Measurements from ENCODE around the gene NFE2L1. TPM values are rescaled to one million over a fixed set of nuclear protein-coding genes. Genes with fewer than 3 reads are reported as not detected.

Gene NFE2L1
- total RNA-seq, 5 donors from 2014 or later (not counting 1 experiment from before 2014, with no cell fraction given): 30.3 to 61.6 (median 43.9) TPM

GRCh38 chr17:48058393-48059124 lies 10.4 kb downstream of the NFE2L1 start:
- ATAC-seq (replicated peaks in 1 of 4) (no peak), DNase-seq (no peak)
- H3K9me3 Mint-ChIP-seq: no peaks in the 10 kb centered on the region
- no peak overlapping the region for H3K4me3 Mint-ChIP-seq
- H3K4me1 Mint-ChIP-seq: peaks cover 16 to 25% (median 18%) of the 10 kb centered on the region in 3 donors
- no peak overlapping the region for H3K27ac Mint-ChIP-seq
- Histone ChIP-seq H3K9me3 (no peaks in the 10 kb centered on the region), H3K27me3 (replicated peaks in 1 of 2; ENCODE audit: control insufficient read depth in 2 of 2, extremely low read depth in 1 of 2, insufficient read depth in 2 of 2, low read length in 1 of 2) (no peaks in the 10 kb centered on the region), H3K36me3 (ENCODE audit: control insufficient read depth in 2 of 2, extremely low read depth in 1 of 2, insufficient read depth in 1 of 2, low read length in 1 of 2) (peaks cover 11 to 77% of the 10 kb centered on the region in 2 donors), H3K27ac (ENCODE audit: low read length) (no peak overlapping the region), H3K4me3 (ENCODE audit: control insufficient read depth in 1 of 2, extremely low read depth in 1 of 2, low read length in 1 of 2) (no peak overlapping the region), H3K4me1 (ENCODE audit: control insufficient read depth in 1 of 2, extremely low read depth in 1 of 2, insufficient read depth in 2 of 2, low read length in 2 of 2) (peaks cover 0 to 14% of the 10 kb centered on the region in 2 experiments)
- POLR2A ChIA-PET: interaction anchor here in 1 of 2 donors (0.5 kb wide), 1 partner anchor 33 kb away, joined by 7 read pairs; no protein-coding TSS in a partner anchor
- H3K36me3 Mint-ChIP-seq: peaks cover 50% of the 10 kb centered on the region
- CTCF ChIA-PET: no interaction called here
- 95% methylated on average over 8 of the region's 11 CpGs for WGBS (ENCODE audit: insufficient coverage)
- no peaks in the 10 kb centered on the region for H3K27me3 Mint-ChIP-seq

DNA sequence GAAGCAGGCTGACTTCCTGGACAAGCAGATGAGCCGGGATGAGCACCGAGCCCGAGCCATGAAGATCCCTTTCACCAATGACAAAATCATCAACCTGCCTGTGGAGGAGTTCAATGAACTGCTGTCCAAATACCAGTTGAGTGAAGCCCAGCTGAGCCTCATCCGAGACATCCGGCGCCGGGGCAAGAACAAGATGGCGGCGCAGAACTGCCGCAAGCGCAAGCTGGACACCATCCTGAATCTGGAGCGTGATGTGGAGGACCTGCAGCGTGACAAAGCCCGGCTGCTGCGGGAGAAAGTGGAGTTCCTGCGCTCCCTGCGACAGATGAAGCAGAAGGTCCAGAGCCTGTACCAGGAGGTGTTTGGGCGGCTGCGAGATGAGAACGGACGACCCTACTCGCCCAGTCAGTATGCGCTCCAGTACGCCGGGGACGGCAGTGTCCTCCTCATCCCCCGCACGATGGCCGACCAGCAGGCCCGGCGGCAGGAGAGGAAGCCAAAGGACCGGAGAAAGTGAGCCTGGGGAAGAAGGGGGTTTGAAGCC lies 11.0 kb downstream of the NFE2L1 start:
- no peaks in the 10 kb centered on the region for H3K9me3 Mint-ChIP-seq
- no peak overlapping the region for H3K27ac ChIP-seq (ENCODE audit: low read length)
- no peak overlapping the region for H3K4me3 Mint-ChIP-seq

GRCh38 chr17:48060249-48060648 lies 12.1 kb downstream of the NFE2L1 start:
- peaks cover 0 to 5% of the 10 kb centered on the region in 2 experiments for H3K4me1 ChIP-seq (ENCODE audit: control insufficient read depth in 1 of 2, extremely low read depth in 1 of 2, insufficient read depth in 2 of 2, low read length in 2 of 2)
- H3K4me3 ChIP-seq (ENCODE audit: control insufficient read depth in 1 of 2, extremely low read depth in 1 of 2, low read length in 1 of 2): no peak overlapping the region
- no peaks in the 10 kb centered on the region for H3K9me3 Mint-ChIP-seq
- H3K4me1 Mint-ChIP-seq: peaks cover 10 to 20% (median 12%) of the 10 kb centered on the region in 3 donors
- CTCF ChIA-PET: no interaction called here
- peaks cover 11 to 82% of the 10 kb centered on the region in 2 donors for H3K36me3 ChIP-seq (ENCODE audit: control insufficient read depth in 2 of 2, extremely low read depth in 1 of 2, insufficient read depth in 1 of 2, low read length in 1 of 2)
- peaks cover 53% of the 10 kb centered on the region for H3K36me3 Mint-ChIP-seq
- ATAC-seq (replicated peaks in 1 of 4) (no peak), DNase-seq (no peak)
- no peaks in the 10 kb centered on the region for H3K27me3 Mint-ChIP-seq
- H3K9me3 ChIP-seq: no peaks in the 10 kb centered on the region
- no peak overlapping the region for H3K27ac Mint-ChIP-seq
- no peaks in the 10 kb centered on the region for H3K27me3 ChIP-seq (replicated peaks in 1 of 2; ENCODE audit: control insufficient read depth in 2 of 2, extremely low read depth in 1 of 2, insufficient read depth in 2 of 2, low read length in 1 of 2)
- H3K27ac ChIP-seq (ENCODE audit: low read length): no peak overlapping the region
- no peak overlapping the region for H3K4me3 Mint-ChIP-seq
- POLR2A ChIA-PET: no interaction called here
- no CpG with 5 or more reads among the region's 7 CpGs for WGBS (ENCODE audit: insufficient coverage)

More for the DNA sequence above, 11.0 kb downstream of the NFE2L1 start:
- Mint-ChIP-seq H3K27ac (no peak overlapping the region), H3K36me3 (peaks cover 50% of the 10 kb centered on the region), H3K4me1 (peaks cover 15 to 25% (median 16%) of the 10 kb centered on the region in 3 donors), H3K27me3 (no peaks in the 10 kb centered on the region)
- Histone ChIP-seq H3K9me3 (no peaks in the 10 kb centered on the region), H3K4me3 (ENCODE audit: control insufficient read depth in 1 of 2, extremely low read depth in 1 of 2, low read length in 1 of 2) (no peak overlapping the region), H3K27me3 (replicated peaks in 1 of 2; ENCODE audit: control insufficient read depth in 2 of 2, extremely low read depth in 1 of 2, insufficient read depth in 2 of 2, low read length in 1 of 2) (no peaks in the 10 kb centered on the region), H3K36me3 (ENCODE audit: control insufficient read depth in 2 of 2, extremely low read depth in 1 of 2, insufficient read depth in 1 of 2, low read length in 1 of 2) (peaks cover 11 to 75% of the 10 kb centered on the region in 2 donors), H3K4me1 (ENCODE audit: control insufficient read depth in 1 of 2, extremely low read depth in 1 of 2, insufficient read depth in 2 of 2, low read length in 2 of 2) (peaks cover 0 to 7% of the 10 kb centered on the region in 2 experiments)
- WGBS (ENCODE audit: insufficient coverage): 99% methylated on average over 31 of the region's 32 CpGs
- no peak for ATAC-seq (replicated peaks in 1 of 4)
- POLR2A ChIA-PET: no interaction called here
- CTCF ChIA-PET: no interaction called here
- DNase-seq: no peak

GRCh38 chr17:48062273-48062672 lies 14.1 kb downstream of the NFE2L1 start:
- Mint-ChIP-seq H3K4me1 (peaks cover 0 to 8% (median 2%) of the 10 kb centered on the region in 3 donors), H3K9me3 (no peaks in the 10 kb centered on the region), H3K27me3 (no peaks in the 10 kb centered on the region), H3K36me3 (peaks cover 50% of the 10 kb centered on the region), H3K27ac (no peak overlapping the region), H3K4me3 (no peak overlapping the region)
- H3K36me3 ChIP-seq (ENCODE audit: control insufficient read depth in 2 of 2, extremely low read depth in 1 of 2, insufficient read depth in 1 of 2, low read length in 1 of 2): peaks cover 7 to 74% of the 10 kb centered on the region in 2 donors
- H3K27ac ChIP-seq (ENCODE audit: low read length): no peak overlapping the region
- ATAC-seq (replicated peaks in 1 of 4) (no peak), DNase-seq (no peak)
- no peaks in the 10 kb centered on the region for H3K9me3 ChIP-seq
- H3K27me3 ChIP-seq (replicated peaks in 1 of 2; ENCODE audit: control insufficient read depth in 2 of 2, extremely low read depth in 1 of 2, insufficient read depth in 2 of 2, low read length in 1 of 2): no peaks in the 10 kb centered on the region
- no peak overlapping the region for H3K4me3 ChIP-seq (ENCODE audit: control insufficient read depth in 1 of 2, extremely low read depth in 1 of 2, low read length in 1 of 2)
- H3K4me1 ChIP-seq (ENCODE audit: control insufficient read depth in 1 of 2, extremely low read depth in 1 of 2, insufficient read depth in 2 of 2, low read length in 2 of 2): no peaks in the 10 kb centered on the region
- POLR2A ChIA-PET: no interaction called here
- 100% methylated on average over 1 of the region's 7 CpGs for WGBS (ENCODE audit: insufficient coverage)
- CTCF ChIA-PET: interaction anchor here (0.5 to 0.6 kb wide), 3 partner anchors 9 to 290 kb away, joined by 3 to 7 read pairs (median 5); no protein-coding TSS in a partner anchor

DNA sequence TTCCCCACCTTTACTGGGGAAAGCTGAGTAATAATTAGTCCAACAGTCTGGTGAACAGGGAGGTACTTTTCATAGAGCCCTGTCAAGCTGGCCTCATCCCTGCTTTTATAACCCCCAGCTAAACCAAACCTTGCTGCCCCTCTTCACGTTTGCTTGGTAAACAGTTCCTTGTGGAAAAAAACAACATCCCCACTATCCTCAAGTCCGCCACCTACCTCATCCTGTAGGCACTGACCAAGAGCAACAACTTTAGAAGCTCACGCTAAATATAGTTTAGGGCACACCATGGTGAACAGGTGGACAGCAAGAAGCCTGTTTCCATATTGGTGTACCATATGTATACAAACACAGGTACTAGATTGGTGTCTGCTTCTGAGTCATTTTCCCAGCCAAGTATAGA lies 16.5 kb downstream of the NFE2L1 start:
- Histone ChIP-seq H3K4me1 (ENCODE audit: control insufficient read depth in 1 of 2, extremely low read depth in 1 of 2, insufficient read depth in 2 of 2, low read length in 2 of 2) (no peaks in the 10 kb centered on the region), H3K4me3 (ENCODE audit: control insufficient read depth in 1 of 2, extremely low read depth in 1 of 2, low read length in 1 of 2) (no peak overlapping the region), H3K27me3 (replicated peaks in 1 of 2; ENCODE audit: control insufficient read depth in 2 of 2, extremely low read depth in 1 of 2, insufficient read depth in 2 of 2, low read length in 1 of 2) (no peaks in the 10 kb centered on the region), H3K36me3 (ENCODE audit: control insufficient read depth in 2 of 2, extremely low read depth in 1 of 2, insufficient read depth in 1 of 2, low read length in 1 of 2) (peaks cover 5 to 60% of the 10 kb centered on the region in 2 donors), H3K9me3 (no peaks in the 10 kb centered on the region), H3K27ac (ENCODE audit: low read length) (no peak overlapping the region)
- no peak overlapping the region for H3K27ac Mint-ChIP-seq
- POLR2A ChIA-PET: no interaction called here
- DNase-seq (no peak), ATAC-seq (replicated peaks in 1 of 4) (no peak)
- peaks cover 0 to 2% (median 2%) of the 10 kb centered on the region in 3 donors for H3K4me1 Mint-ChIP-seq
- no peaks in the 10 kb centered on the region for H3K27me3 Mint-ChIP-seq
- H3K36me3 Mint-ChIP-seq: peaks cover 37% of the 10 kb centered on the region
- CTCF ChIA-PET: interaction anchor here (0.6 to 0.9 kb wide), 3 partner anchors 8 to 32 kb away, joined by 3 to 4 read pairs (median 3); no protein-coding TSS in a partner anchor
- H3K9me3 Mint-ChIP-seq: no peaks in the 10 kb centered on the region
- no peak overlapping the region for H3K4me3 Mint-ChIP-seq
- WGBS (ENCODE audit: insufficient coverage): 94% methylated on average over 3 of the region's 3 CpGs

DNA sequence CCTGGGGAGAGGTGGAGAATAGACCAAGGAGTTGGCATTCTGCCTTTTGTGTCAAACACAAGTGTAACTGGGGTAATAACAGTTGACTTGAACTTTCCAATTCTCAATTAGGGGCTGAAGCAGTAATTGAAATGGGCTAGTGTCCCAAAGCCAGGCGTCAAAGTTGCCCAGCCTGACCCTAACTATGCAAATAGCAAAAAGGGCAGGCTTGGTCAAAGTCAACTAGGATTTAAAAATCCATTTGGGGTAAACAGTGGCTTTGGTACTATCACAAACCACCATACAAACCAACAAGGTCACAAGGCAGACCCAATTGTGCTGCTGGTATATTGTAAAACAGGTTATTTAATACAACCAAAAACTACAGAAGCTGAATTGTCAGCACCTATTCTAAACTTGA lies 18.0 kb downstream of the NFE2L1 start:
- DNase-seq (no peak), ATAC-seq (replicated peaks in 1 of 4) (no peak)
- H3K36me3 ChIP-seq (ENCODE audit: control insufficient read depth in 2 of 2, extremely low read depth in 1 of 2, insufficient read depth in 1 of 2, low read length in 1 of 2): peaks cover 5 to 64% of the 10 kb centered on the region in 2 donors
- no peak overlapping the region for H3K27ac ChIP-seq (ENCODE audit: low read length)
- WGBS (ENCODE audit: insufficient coverage): no CpG with 5 or more reads among the region's 1 CpG
- no peaks in the 10 kb centered on the region for H3K27me3 Mint-ChIP-seq
- H3K4me1 ChIP-seq (ENCODE audit: control insufficient read depth in 1 of 2, extremely low read depth in 1 of 2, insufficient read depth in 2 of 2, low read length in 2 of 2): no peaks in the 10 kb centered on the region
- H3K27ac Mint-ChIP-seq: peak overlapping the region in 1 of 2 donors; percentile 26
- H3K9me3 Mint-ChIP-seq: no peaks in the 10 kb centered on the region
- no peaks in the 10 kb centered on the region for H3K9me3 ChIP-seq
- H3K4me3 Mint-ChIP-seq: no peak overlapping the region
- POLR2A ChIA-PET: no interaction called here
- H3K4me1 Mint-ChIP-seq: no peaks in the 10 kb centered on the region
- H3K4me3 ChIP-seq (ENCODE audit: control insufficient read depth in 1 of 2, extremely low read depth in 1 of 2, low read length in 1 of 2): no peak overlapping the region
- no peaks in the 10 kb centered on the region for H3K27me3 ChIP-seq (replicated peaks in 1 of 2; ENCODE audit: control insufficient read depth in 2 of 2, extremely low read depth in 1 of 2, insufficient read depth in 2 of 2, low read length in 1 of 2)
- CTCF ChIA-PET: no interaction called here
- H3K36me3 Mint-ChIP-seq: peaks cover 34% of the 10 kb centered on the region

All from T-cell (primary cell).